HepG2 (cell line): Measurements from ENCODE around the gene ADPGK. TPM values are rescaled to one million over a fixed set of nuclear protein-coding genes. Genes with fewer than 3 reads are reported as not detected.
A peak's percentile ranks its signal among the peaks of the same experiment; 100 is the strongest.

Experiments used
- ATM ChIP-seq: fragments of 450-650 bp; IDR thresholded peaks from 2 replicates; pipeline ENCODE4 v1.7.1; 2017; ENCODE audit warnings: mild to moderate bottlenecking, borderline replicate concordance
- CAMTA2 ChIP-seq: sonication (generic); formaldehyde crosslinking; IDR thresholded peaks from 2 replicates; pipeline ENCODE4 v1.4.0; 2020; ENCODE audit warnings: mild to moderate bottlenecking, missing genetic modification reagents, borderline replicate concordance
- EZH2 ChIP-seq: conservative IDR thresholded peaks from 2 replicates; pipeline ENCODE4 v1.6.1; 2012; ENCODE audit warnings: mild to moderate bottlenecking, low read depth, low read length, moderate library complexity
- GLI4 ChIP-seq: sonication (generic); formaldehyde crosslinking; IDR thresholded peaks from 2 replicates; pipeline ENCODE4 v1.5.1; 2020; ENCODE audit warnings: missing genetic modification reagents, mild to moderate bottlenecking, moderate library complexity, borderline replicate concordance
- KAT8 ChIP-seq: IDR thresholded peaks from 2 replicates; pipeline ENCODE4 v1.6.1; 2016; ENCODE audit warnings: missing genetic modification reagents, missing compliant biosample characterization
- KDM2A ChIP-seq: sonication (generic); formaldehyde crosslinking; IDR thresholded peaks from 2 replicates; pipeline ENCODE4 v1.4.0; 2020; ENCODE audit warnings: low read depth, missing genetic modification reagents, borderline replicate concordance
- MEF2D ChIP-seq: sonication (generic); formaldehyde crosslinking; IDR thresholded peaks from 2 replicates; pipeline ENCODE4 v1.5.1; 2020; ENCODE audit warnings: mild to moderate bottlenecking, missing genetic modification reagents
- NFYC ChIP-seq: IDR thresholded peaks from 2 replicates; pipeline ENCODE4 v1.6.1; 2016; ENCODE audit warnings: missing genetic modification reagents, missing compliant biosample characterization
- NR3C1 ChIP-seq: sonication (generic); formaldehyde crosslinking; IDR thresholded peaks from 2 replicates; pipeline ENCODE4 v1.4.0; 2020; ENCODE audit warnings: missing genetic modification reagents
- PRMT3 ChIP-seq: sonication (generic); formaldehyde crosslinking; IDR thresholded peaks from 2 replicates; pipeline ENCODE4 v1.8.1; 2022; ENCODE audit warnings: low read depth, mild to moderate bottlenecking, moderate library complexity, missing genetic modification reagents, borderline replicate concordance
- SMAD1 ChIP-seq: sonication (generic); formaldehyde crosslinking; IDR thresholded peaks from 2 replicates; pipeline ENCODE4 v1.4.0; 2020; ENCODE audit warnings: missing genetic modification reagents, low read depth, mild to moderate bottlenecking, borderline replicate concordance
- SMC3 ChIP-seq: IDR thresholded peaks from 2 replicates; pipeline ENCODE4 v1.6.1; 2011; ENCODE audit warnings: low read length, improper control_type of control experiment
- SP5 ChIP-seq: IDR thresholded peaks from 2 replicates; pipeline ENCODE4 v1.6.1; 2016; ENCODE audit warnings: low read depth, borderline replicate concordance
- TCF7 ChIP-seq: sonication (generic); IDR thresholded peaks from 2 replicates; pipeline ENCODE4 v1.6.1; 2016; ENCODE audit warnings: antibody characterized with exemption, low read depth
- YY1 ChIP-seq: IDR thresholded peaks from 2 replicates; pipeline ENCODE4 v1.6.1; 2011; ENCODE audit warnings: low read length, low read depth, moderate library complexity, mild to moderate bottlenecking; ENCODE audit not compliant: insufficient read depth, insufficient replicate concordance
- ZKSCAN8 ChIP-seq: IDR thresholded peaks from 2 replicates; pipeline ENCODE4 v1.6.1; 2016; ENCODE audit warnings: borderline replicate concordance, missing genetic modification reagents, missing compliant biosample characterization
- ZNF30 ChIP-seq: sonication (generic); formaldehyde crosslinking; IDR thresholded peaks from 2 replicates; pipeline ENCODE4 v1.5.0; 2020; ENCODE audit warnings: mild to moderate bottlenecking, missing genetic modification reagents
- ZNF569 ChIP-seq: sonication (generic); formaldehyde crosslinking; IDR thresholded peaks from 2 replicates; pipeline ENCODE4 v1.5.0; 2020; ENCODE audit warnings: mild to moderate bottlenecking, missing genetic modification reagents, moderate library complexity, borderline replicate concordance
- ZNF775 ChIP-seq: sonication (generic); formaldehyde crosslinking; IDR thresholded peaks from 2 replicates; pipeline ENCODE4 v1.4.0; 2020; ENCODE audit warnings: missing genetic modification reagents, mild to moderate bottlenecking, moderate library complexity, borderline replicate concordance
- polyA plus RNA-seq, 8 experiments: library from polyadenylated mRNA; depleted of rRNA in 3 of 8; stranded (reverse) in 7 of 8; unstranded in 1 of 8; fragments of >200 nt; fragmentation: Illumina TruSeq in 4 of 8; extraction: Trizol in 4 of 8; gene quantifications; 2 replicates each; pipeline versions ENCODE4 v1.2.1 to v1.2.3, GENCODE V29; 2011 to 2016; ENCODE audit warnings: low read depth in 4 of 8, missing spikeins in 1 of 8, mixed read lengths in 1 of 8; ENCODE audit not compliant: insufficient read depth in 1 of 8
- total RNA-seq, 5 experiments: library from RNA; depleted of rRNA; stranded (reverse); fragments of >200 nt; fragmentation: Illumina TruSeq; extraction: Trizol; gene quantifications; 2 replicates each; pipeline ENCODE4 v1.2.3, GENCODE V29; 2016; ENCODE audit warnings: low read depth in 1 of 5
- TF ChIP-seq, protein P1 (sequence below): IDR thresholded peaks from 2 replicates; pipeline ENCODE4 v1.6.1; 2012; ENCODE audit warnings: inconsistent platforms
- TF ChIP-seq, protein P2 (sequence below): sonication (generic); formaldehyde crosslinking; IDR thresholded peaks from 2 replicates; pipeline ENCODE4 v1.5.0; 2020; ENCODE audit warnings: missing genetic modification reagents, mild to moderate bottlenecking, borderline replicate concordance
- TF ChIP-seq, protein P3 (sequence below): sonication (generic); formaldehyde crosslinking; IDR thresholded peaks from 2 replicates; pipeline ENCODE4 v1.4.0; 2020; ENCODE audit warnings: low read depth, mild to moderate bottlenecking, missing genetic modification reagents
- TF ChIP-seq, protein P4 (sequence below): sonication (generic); formaldehyde crosslinking; conservative IDR thresholded peaks from 2 replicates; pipeline ENCODE4 v1.8.1; 2023; ENCODE audit warnings: missing genetic modification reagents
- TF ChIP-seq, protein P5 (sequence below): sonication (generic); formaldehyde crosslinking; IDR thresholded peaks from 2 replicates; pipeline ENCODE4 v1.4.0; 2020; ENCODE audit warnings: missing genetic modification reagents

Gene ADPGK
- total and polyA plus RNA-seq, 2 of the 13 experiments (the other 11 are each of a cell fraction or from before 2014, with no cell fraction given) = 61.6 to 67.5 TPM

DNA sequence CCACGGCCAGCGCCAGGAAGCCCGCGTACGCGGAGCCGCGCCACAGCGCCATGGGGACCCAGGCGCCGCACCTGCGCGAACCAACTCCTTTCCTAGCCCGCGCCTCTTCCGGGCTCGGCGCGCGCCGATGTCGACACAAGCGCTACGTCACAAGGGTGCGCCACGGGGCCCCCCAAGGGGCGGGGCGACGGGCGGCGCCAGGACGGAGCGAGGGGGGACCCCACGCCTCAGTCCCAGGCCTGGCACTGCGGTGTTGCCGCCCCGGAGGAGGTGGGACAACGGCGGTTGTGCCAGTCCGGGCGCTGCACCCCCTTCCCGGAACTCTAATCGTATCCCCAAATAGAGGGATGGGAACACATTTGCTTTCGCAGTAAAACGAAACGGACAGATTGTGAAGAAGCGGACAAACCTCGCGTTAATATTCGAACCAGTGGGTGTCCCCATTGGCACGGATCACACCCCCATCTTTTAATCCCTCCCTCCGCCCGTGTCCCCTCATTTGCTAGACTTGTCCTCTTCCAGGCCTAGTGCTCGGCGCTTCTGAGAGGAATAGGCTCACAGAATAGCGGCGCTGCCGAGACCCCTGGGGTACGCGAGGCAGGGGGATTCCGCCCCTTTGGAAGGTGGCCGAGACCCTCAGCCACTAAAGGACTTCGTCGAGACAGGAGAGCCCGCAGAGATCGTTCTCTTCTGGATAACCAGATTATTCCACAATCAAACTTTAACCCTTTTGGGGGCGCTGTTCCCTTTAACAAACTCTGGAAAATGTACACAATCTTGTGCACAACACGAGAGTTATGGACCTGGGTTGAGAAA, at the start of gene ADPGK (continued):
- TF ChIP-seq KDM2A (CRISPR knock-in tag) (peak; percentile 96), PRMT3 (CRISPR knock-in tag) (no peak), ZNF775 (no peak), TCF7 (no peak), SP5 (peak; percentile 84), ZKSCAN8 (CRISPR knock-in tag) (peak; percentile 67; the same call in 1 of the 2 replicates), KAT8 (CRISPR knock-in tag) (peak; percentile 99), ZNF569 (CRISPR knock-in tag) (0 out of 2 replicates have a peak, but pooled peaks have one; percentile 40), GLI4 (CRISPR knock-in tag) (no peak), NR3C1 (CRISPR knock-in tag) (no peak), ATM (no peak), SMC3 (no peak), SMAD1 (CRISPR knock-in tag) (no peak), YY1 (peak; percentile 86), EZH2 (no peak), MEF2D (CRISPR knock-in tag) (no peak), NFYC (CRISPR knock-in tag) (peak; percentile 47), CAMTA2 (CRISPR knock-in tag) (peak; percentile 89; the same call in 1 of the 2 replicates), ZNF30 (CRISPR knock-in tag) (0 out of 2 replicates have a peak, but pooled peaks have one; percentile 49)
- TF ChIP-seq, protein P1, sequence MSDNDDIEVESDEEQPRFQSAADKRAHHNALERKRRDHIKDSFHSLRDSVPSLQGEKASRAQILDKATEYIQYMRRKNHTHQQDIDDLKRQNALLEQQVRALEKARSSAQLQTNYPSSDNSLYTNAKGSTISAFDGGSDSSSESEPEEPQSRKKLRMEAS = peak; percentile 74
- TF ChIP-seq, protein P2, sequence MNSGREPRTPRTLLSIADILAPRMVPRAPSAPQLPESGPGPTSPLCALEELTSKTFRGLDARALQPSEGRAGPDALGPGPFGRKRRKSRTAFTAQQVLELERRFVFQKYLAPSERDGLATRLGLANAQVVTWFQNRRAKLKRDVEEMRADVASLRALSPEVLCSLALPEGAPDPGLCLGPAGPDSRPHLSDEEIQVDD (CRISPR knock-in tag) = no peak
- TF ChIP-seq, protein P3, sequence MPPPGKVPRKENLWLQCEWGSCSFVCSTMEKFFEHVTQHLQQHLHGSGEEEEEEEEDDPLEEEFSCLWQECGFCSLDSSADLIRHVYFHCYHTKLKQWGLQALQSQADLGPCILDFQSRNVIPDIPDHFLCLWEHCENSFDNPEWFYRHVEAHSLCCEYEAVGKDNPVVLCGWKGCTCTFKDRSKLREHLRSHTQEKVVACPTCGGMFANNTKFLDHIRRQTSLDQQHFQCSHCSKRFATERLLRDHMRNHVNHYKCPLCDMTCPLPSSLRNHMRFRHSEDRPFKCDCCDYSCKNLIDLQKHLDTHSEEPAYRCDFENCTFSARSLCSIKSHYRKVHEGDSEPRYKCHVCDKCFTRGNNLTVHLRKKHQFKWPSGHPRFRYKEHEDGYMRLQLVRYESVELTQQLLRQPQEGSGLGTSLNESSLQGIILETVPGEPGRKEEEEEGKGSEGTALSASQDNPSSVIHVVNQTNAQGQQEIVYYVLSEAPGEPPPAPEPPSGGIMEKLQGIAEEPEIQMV = no peak; the same call in 1 of the 2 replicates
- TF ChIP-seq, protein P4, sequence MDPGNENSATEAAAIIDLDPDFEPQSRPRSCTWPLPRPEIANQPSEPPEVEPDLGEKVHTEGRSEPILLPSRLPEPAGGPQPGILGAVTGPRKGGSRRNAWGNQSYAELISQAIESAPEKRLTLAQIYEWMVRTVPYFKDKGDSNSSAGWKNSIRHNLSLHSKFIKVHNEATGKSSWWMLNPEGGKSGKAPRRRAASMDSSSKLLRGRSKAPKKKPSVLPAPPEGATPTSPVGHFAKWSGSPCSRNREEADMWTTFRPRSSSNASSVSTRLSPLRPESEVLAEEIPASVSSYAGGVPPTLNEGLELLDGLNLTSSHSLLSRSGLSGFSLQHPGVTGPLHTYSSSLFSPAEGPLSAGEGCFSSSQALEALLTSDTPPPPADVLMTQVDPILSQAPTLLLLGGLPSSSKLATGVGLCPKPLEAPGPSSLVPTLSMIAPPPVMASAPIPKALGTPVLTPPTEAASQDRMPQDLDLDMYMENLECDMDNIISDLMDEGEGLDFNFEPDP (CRISPR knock-in tag) = no peak
- TF ChIP-seq, protein P5, sequence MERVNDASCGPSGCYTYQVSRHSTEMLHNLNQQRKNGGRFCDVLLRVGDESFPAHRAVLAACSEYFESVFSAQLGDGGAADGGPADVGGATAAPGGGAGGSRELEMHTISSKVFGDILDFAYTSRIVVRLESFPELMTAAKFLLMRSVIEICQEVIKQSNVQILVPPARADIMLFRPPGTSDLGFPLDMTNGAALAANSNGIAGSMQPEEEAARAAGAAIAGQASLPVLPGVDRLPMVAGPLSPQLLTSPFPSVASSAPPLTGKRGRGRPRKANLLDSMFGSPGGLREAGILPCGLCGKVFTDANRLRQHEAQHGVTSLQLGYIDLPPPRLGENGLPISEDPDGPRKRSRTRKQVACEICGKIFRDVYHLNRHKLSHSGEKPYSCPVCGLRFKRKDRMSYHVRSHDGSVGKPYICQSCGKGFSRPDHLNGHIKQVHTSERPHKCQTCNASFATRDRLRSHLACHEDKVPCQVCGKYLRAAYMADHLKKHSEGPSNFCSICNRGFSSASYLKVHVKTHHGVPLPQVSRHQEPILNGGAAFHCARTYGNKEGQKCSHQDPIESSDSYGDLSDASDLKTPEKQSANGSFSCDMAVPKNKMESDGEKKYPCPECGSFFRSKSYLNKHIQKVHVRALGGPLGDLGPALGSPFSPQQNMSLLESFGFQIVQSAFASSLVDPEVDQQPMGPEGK (CRISPR knock-in tag) = peak; percentile 95
